ENCODE data around the gene VSX1.

- TF ChIP-seq POLR2AphosphoS5 (IDR thresholded peaks at IDR 0.05; ENCODE audit: borderline replicate concordance, low read depth, low read length) (no peak), EZH2 (IDR thresholded peaks at IDR 0.05) (no peak), FOXP2 (optimal IDR thresholded peaks at IDR 0.05; ENCODE audit: control extremely low read depth, extremely low read length, insufficient read depth) (no peak)
Measured at GRCh38 chr20:25041813-25042530, 40.0 kb downstream of the VSX1 start.

All from SK-N-MC (cell line).